ENCODE measurements around the gene LRRC71. TPM values are rescaled to one million over a fixed set of nuclear protein-coding genes. Genes with fewer than 3 reads are reported as not detected.
A peak's percentile ranks its signal among the peaks of the same experiment; 100 is the strongest.

LRRC71 gene
- total RNA-seq, 1 donor from 2014 or later: 0.14 TPM

GRCh38 chr1:156929596-156930238 lies 9.3 kb downstream of the LRRC71 start:
- FAIRE-seq: no peak
- Histone ChIP-seq H2AFZ (ENCODE audit: low read depth, low read length) (no peak overlapping the region), H3K9ac (ENCODE audit: low read length) (no peak overlapping the region), H4K20me1 (ENCODE audit: insufficient read depth, low read length) (peaks cover 8% of the 10 kb centered on the region), H3K36me3 (ENCODE audit: insufficient read depth, low read length) (no peaks in the 10 kb centered on the region), H3K4me3 (ENCODE audit: insufficient read depth, low read depth, low read length) (no peak overlapping the region), H3K79me2 (ENCODE audit: insufficient read depth, low read length) (no peaks in the 10 kb centered on the region), H3K27me3 (ENCODE audit: insufficient read depth, low read length) (peaks cover 15% of the 10 kb centered on the region), H3K9me3 (ENCODE audit: insufficient read depth, low read depth, low read length) (no peaks in the 10 kb centered on the region), H3K4me2 (ENCODE audit: low read length) (no peak overlapping the region), H3K27ac (ENCODE audit: low read depth, low read length) (no peak overlapping the region), H3K4me1 (ENCODE audit: insufficient read depth, low read length) (peaks cover 10% of the 10 kb centered on the region)
- TF ChIP-seq EZH2 (IDR thresholded peaks at IDR 0.05; ENCODE audit: insufficient read depth, low read length) (no peak), CTCF (IDR thresholded peaks at IDR 0.05; ENCODE audit: insufficient read depth, low read depth, low read length) (no peak)
- DNase-seq (ENCODE audit: low read depth): no peak
- Mint-ChIP-seq H3K27me3 (ENCODE audit: low read depth, unreplicated experiment) (peaks cover 61% of the 10 kb centered on the region), H3K9me3 (ENCODE audit: unreplicated experiment) (peaks cover 1% of the 10 kb centered on the region), H3K4me1 (ENCODE audit: low read depth, unreplicated experiment) (peaks cover 9% of the 10 kb centered on the region), H3K4me3 (ENCODE audit: unreplicated experiment) (no peak overlapping the region), H3K36me3 (ENCODE audit: low read depth, unreplicated experiment) (peaks cover 4% of the 10 kb centered on the region), H3K27ac (ENCODE audit: unreplicated experiment) (no peak overlapping the region)

- no peaks in the 10 kb centered on the region for H3K9me3 ChIP-seq (ENCODE audit: insufficient read depth, low read depth, low read length)
- H3K36me3 ChIP-seq (ENCODE audit: insufficient read depth, low read length): no peaks in the 10 kb centered on the region
- peaks cover 10% of the 10 kb centered on the region for H3K4me1 ChIP-seq (ENCODE audit: insufficient read depth, low read length)
- no peak overlapping the region for H3K9ac ChIP-seq (ENCODE audit: low read length)
- H3K27ac Mint-ChIP-seq (ENCODE audit: unreplicated experiment): no peak overlapping the region
- peaks cover 1% of the 10 kb centered on the region for H4K20me1 ChIP-seq (ENCODE audit: insufficient read depth, low read length)
- no peak overlapping the region for H3K4me2 ChIP-seq (ENCODE audit: low read length)
- no peak for DNase-seq (ENCODE audit: low read depth)
- no peak overlapping the region for H3K27ac ChIP-seq (ENCODE audit: low read depth, low read length)
- H3K4me1 Mint-ChIP-seq (ENCODE audit: low read depth, unreplicated experiment): peaks cover 9% of the 10 kb centered on the region
- no peak overlapping the region for H3K4me3 Mint-ChIP-seq (ENCODE audit: unreplicated experiment)
- peaks cover 7% of the 10 kb centered on the region for H3K27me3 ChIP-seq (ENCODE audit: insufficient read depth, low read length)
- peaks cover 1% of the 10 kb centered on the region for H3K9me3 Mint-ChIP-seq (ENCODE audit: unreplicated experiment)
- no peak for FAIRE-seq
- no peak overlapping the region for H2AFZ ChIP-seq (ENCODE audit: low read depth, low read length)
- no peak overlapping the region for H3K4me3 ChIP-seq (ENCODE audit: insufficient read depth, low read depth, low read length)
- TF ChIP-seq EZH2 (IDR thresholded peaks at IDR 0.05; ENCODE audit: insufficient read depth, low read length): no peak
- TF ChIP-seq CTCF (IDR thresholded peaks at IDR 0.05; ENCODE audit: insufficient read depth, low read depth, low read length): no peak
- H3K27me3 Mint-ChIP-seq (ENCODE audit: low read depth, unreplicated experiment): peaks cover 54% of the 10 kb centered on the region
- no peaks in the 10 kb centered on the region for H3K79me2 ChIP-seq (ENCODE audit: insufficient read depth, low read length)
- H3K36me3 Mint-ChIP-seq (ENCODE audit: low read depth, unreplicated experiment): peaks cover 5% of the 10 kb centered on the region
Observed at GRCh38 chr1:156930483-156930882, 10.1 kb downstream of the LRRC71 start.

- TF ChIP-seq EZH2 (IDR thresholded peaks at IDR 0.05; ENCODE audit: insufficient read depth, low read length) (no peak), CTCF (IDR thresholded peaks at IDR 0.05; ENCODE audit: insufficient read depth, low read depth, low read length) (no peak)
- Mint-ChIP-seq H3K36me3 (ENCODE audit: low read depth, unreplicated experiment) (peaks cover 8% of the 10 kb centered on the region), H3K27ac (ENCODE audit: unreplicated experiment) (no peak overlapping the region), H3K4me1 (ENCODE audit: low read depth, unreplicated experiment) (peaks cover 5% of the 10 kb centered on the region), H3K4me3 (ENCODE audit: unreplicated experiment) (no peak overlapping the region), H3K27me3 (ENCODE audit: low read depth, unreplicated experiment) (peaks cover 46% of the 10 kb centered on the region), H3K9me3 (ENCODE audit: unreplicated experiment) (peaks cover 1% of the 10 kb centered on the region)
- no peak overlapping the region for H3K4me3 ChIP-seq (ENCODE audit: insufficient read depth, low read depth, low read length)
- no peaks in the 10 kb centered on the region for H3K9me3 ChIP-seq (ENCODE audit: insufficient read depth, low read depth, low read length)
- no peak overlapping the region for H3K9ac ChIP-seq (ENCODE audit: low read length)
- H3K4me2 ChIP-seq (ENCODE audit: low read length): peak overlapping the region; percentile 45
- H2AFZ ChIP-seq (ENCODE audit: low read depth, low read length): no peak overlapping the region
- no peaks in the 10 kb centered on the region for H3K79me2 ChIP-seq (ENCODE audit: insufficient read depth, low read length)
- H3K36me3 ChIP-seq (ENCODE audit: insufficient read depth, low read length): no peaks in the 10 kb centered on the region
- H4K20me1 ChIP-seq (ENCODE audit: insufficient read depth, low read length): no peaks in the 10 kb centered on the region
- H3K27ac ChIP-seq (ENCODE audit: low read depth, low read length): no peak overlapping the region
- FAIRE-seq (no peak), DNase-seq (ENCODE audit: low read depth) (peak; percentile 23)
- H3K27me3 ChIP-seq (ENCODE audit: insufficient read depth, low read length): peaks cover 7% of the 10 kb centered on the region
- H3K4me1 ChIP-seq (ENCODE audit: insufficient read depth, low read length): peaks cover 5% of the 10 kb centered on the region
Observed at GRCh38 chr1:156931211-156931952, 10.9 kb downstream of the LRRC71 start.

Data from astrocyte (in vitro differentiated cells and primary cell).